Fibroblast of pulmonary artery (primary cell): ENCODE measurements around the gene NLK.
"Not testable (repeated sequence)": the region's sequence is repeated elsewhere in the genome, so short reads cannot be mapped to it uniquely, and the experiment has no call there.

Experiments used
- DNase-seq: peaks from one replicate; pipeline ENCODE4 v3.0.0-alpha.2; 2010; ENCODE audit warnings: low read depth
- H3K4me3 ChIP-seq: replicated peaks from 2 replicates; pipeline ENCODE4 v1.5.1; 2011; ENCODE audit warnings: low read depth, mild to moderate bottlenecking, control low read depth, low read length, moderate library complexity
- TF ChIP-seq, protein P1 (sequence below): IDR thresholded peaks from 2 replicates; pipeline ENCODE4 v1.5.1; 2011; ENCODE audit warnings: mild to moderate bottlenecking, control low read depth, low read length, inconsistent platforms; ENCODE audit errors: missing control alignments

The NLK gene

GRCh38 chr17:28232966-28233870, 190.7 kb downstream of the NLK start:
- TF ChIP-seq, protein P1, sequence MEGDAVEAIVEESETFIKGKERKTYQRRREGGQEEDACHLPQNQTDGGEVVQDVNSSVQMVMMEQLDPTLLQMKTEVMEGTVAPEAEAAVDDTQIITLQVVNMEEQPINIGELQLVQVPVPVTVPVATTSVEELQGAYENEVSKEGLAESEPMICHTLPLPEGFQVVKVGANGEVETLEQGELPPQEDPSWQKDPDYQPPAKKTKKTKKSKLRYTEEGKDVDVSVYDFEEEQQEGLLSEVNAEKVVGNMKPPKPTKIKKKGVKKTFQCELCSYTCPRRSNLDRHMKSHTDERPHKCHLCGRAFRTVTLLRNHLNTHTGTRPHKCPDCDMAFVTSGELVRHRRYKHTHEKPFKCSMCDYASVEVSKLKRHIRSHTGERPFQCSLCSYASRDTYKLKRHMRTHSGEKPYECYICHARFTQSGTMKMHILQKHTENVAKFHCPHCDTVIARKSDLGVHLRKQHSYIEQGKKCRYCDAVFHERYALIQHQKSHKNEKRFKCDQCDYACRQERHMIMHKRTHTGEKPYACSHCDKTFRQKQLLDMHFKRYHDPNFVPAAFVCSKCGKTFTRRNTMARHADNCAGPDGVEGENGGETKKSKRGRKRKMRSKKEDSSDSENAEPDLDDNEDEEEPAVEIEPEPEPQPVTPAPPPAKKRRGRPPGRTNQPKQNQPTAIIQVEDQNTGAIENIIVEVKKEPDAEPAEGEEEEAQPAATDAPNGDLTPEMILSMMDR, result peak; percentile 42
- H3K4me3 ChIP-seq, result not testable (repeated sequence)
- DNase-seq, result peak; percentile 20

DNA sequence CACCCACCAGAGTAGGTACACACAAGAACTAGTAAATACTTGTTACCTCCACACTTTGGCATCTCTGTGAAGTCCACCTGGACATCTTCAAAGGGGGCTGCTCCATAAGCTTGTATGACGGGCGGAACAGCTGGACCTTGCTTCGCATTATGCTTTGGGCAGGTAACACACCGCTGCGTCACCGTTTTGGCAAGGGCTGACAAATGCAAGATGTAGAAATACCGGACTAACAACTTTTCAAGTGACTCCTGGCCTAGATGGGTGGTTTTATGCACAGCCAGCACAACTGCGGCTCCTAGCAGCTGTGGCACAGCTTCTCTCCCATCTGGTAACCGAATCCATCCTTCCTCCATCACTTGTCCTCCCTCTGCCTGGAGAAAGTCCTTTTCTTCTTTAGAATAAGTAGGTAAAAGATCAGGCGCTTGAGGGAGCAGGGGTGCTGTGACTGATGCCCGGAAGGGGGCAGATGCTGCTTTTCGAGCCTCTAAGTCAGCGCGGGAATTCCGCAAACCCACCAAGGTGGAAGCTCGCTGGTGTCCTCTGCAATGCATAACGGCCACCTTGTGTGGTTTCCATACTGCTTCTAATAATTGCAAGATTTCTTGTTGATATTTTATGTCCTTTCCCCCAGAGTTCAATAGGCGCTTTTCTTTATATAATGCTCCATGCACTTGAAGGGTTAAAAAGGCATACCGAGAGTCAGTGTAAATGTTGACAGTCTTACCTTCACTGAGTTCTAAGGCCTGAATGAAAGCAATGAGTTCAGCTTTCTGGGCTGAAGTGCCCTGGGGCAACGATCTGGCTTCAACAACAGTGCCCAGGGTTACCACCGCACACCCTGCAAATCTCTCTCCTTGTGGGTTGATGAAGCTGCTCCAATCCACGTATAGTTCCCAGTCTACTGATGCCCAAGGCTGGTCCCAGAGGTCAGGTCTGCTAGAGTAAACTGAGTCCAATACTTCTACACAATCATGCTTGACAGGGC, 191.7 kb downstream of the NLK start:
- DNase-seq, H3K4me3 ChIP-seq: not testable (repeated sequence)

- DNase-seq, H3K4me3 ChIP-seq: not testable (repeated sequence)
Observed at GRCh38 chr17:28235066-28235700, 192.7 kb downstream of the NLK start.

DNA sequence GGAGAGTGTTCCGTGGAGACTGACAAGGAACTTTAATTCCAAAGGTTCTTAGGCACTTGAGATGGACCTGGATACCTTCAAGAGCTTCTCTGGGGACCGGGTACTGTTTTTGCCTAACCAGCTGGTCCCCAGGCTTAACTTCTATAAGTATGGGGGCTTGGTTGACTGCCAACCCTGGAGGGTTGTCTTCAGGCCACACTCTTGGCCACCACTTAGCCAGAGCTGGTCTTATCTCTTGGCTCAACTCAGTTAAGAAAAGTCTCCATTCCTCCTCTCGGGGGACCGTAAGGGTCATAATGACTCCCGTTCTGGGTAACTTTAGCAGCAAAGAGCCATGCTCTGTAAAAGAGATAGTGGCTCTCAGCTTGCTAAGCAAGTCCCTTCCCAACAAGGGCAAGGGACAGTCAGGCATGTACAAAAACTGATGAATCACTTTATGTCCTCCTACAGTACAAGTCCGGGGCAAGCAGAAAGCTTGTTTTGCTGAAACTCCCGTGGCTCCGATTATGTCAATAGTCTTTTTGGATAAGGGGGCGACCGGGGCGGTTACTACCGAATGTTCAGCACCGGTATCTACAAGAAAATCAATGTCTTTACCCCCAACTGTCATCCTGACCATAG, 193.7 kb downstream of the NLK start:
- not testable (repeated sequence) for H3K4me3 ChIP-seq, DNase-seq

- not testable (repeated sequence) for H3K4me3 ChIP-seq, DNase-seq
Observed at GRCh38 chr17:28238547-28239270, 196.2 kb downstream of the NLK start.

- no peak overlapping the region for H3K4me3 ChIP-seq
- no peak for DNase-seq
- TF ChIP-seq, protein P1, result no peak
Observed at GRCh38 chr17:28239271-28239624, 196.8 kb downstream of the NLK start.

- no peak for DNase-seq
- H3K4me3 ChIP-seq, result no peak overlapping the region
- TF ChIP-seq, protein P1, result no peak
Observed at GRCh38 chr17:28240688-28241340, 198.3 kb downstream of the NLK start.

- TF ChIP-seq, protein P1, result no peak
- DNase-seq, result no peak
Observed at GRCh38 chr17:28242791-28243190, 200.3 kb downstream of the NLK start.

GRCh38 chr17:28243268-28243667, 200.8 kb downstream of the NLK start:
- DNase-seq, H3K4me3 ChIP-seq: not testable (repeated sequence)

More at GRCh38 chr17:28242791-28243190, 200.3 kb downstream of the NLK start:
- no peak overlapping the region for H3K4me3 ChIP-seq
